Osteoblast (primary cell): ENCODE data around the gene NOVA1. TPM values are rescaled to one million over a fixed set of nuclear protein-coding genes. Genes with fewer than 3 reads are reported as not detected.

Experiments
- DNase-seq: peaks from one replicate; pipeline ENCODE4 v3.0.0; 2011; ENCODE audit warnings: low spot score, mixed read lengths; ENCODE audit not compliant: insufficient read length; ENCODE audit errors: missing footprints
- H2AFZ ChIP-seq: 2 replicates; pipeline ENCODE4 v1.6.0; 2011; ENCODE audit warnings: mild to moderate bottlenecking, low read length
- H3K27ac ChIP-seq: 2 replicates; pipeline ENCODE4 v1.5.1; 2011; ENCODE audit warnings: mild to moderate bottlenecking, low read depth, low read length, moderate library complexity
- H3K27me3 ChIP-seq: 2 replicates; pipeline ENCODE4 v1.6.0; 2012; ENCODE audit warnings: mild to moderate bottlenecking, control low read depth, inconsistent platforms, low read length, moderate library complexity; ENCODE audit not compliant: insufficient read depth
- H3K36me3 ChIP-seq: 2 replicates; pipeline ENCODE4 v1.5.1; 2011; ENCODE audit warnings: mild to moderate bottlenecking, low read length, control low read depth, moderate library complexity; ENCODE audit not compliant: insufficient read depth
- H3K4me1 ChIP-seq: 2 replicates; pipeline ENCODE4 v1.5.1; 2011; ENCODE audit warnings: mild to moderate bottlenecking, low read length, control low read depth, moderate library complexity; ENCODE audit not compliant: insufficient read depth
- H3K4me2 ChIP-seq: 2 replicates; pipeline ENCODE4 v1.6.0; 2011; ENCODE audit warnings: mild to moderate bottlenecking, low read length; ENCODE audit not compliant: insufficient read depth
- H3K4me3 ChIP-seq: fragments of 200-600 bp; sonication (generic); 3 replicates; pipeline ENCODE4 v1.5.1; 2012; ENCODE audit warnings: mild to moderate bottlenecking, low read length, inconsistent platforms; ENCODE audit not compliant: insufficient read depth
- H3K79me2 ChIP-seq: 2 replicates; pipeline ENCODE4 v1.6.0; 2012; ENCODE audit warnings: mild to moderate bottlenecking, low read length, control low read depth, inconsistent platforms; ENCODE audit not compliant: insufficient read depth
- H3K9me3 ChIP-seq: 2 replicates; pipeline ENCODE4 v1.5.1; 2011; ENCODE audit warnings: low read depth, low read length, control low read depth
- H4K20me1 ChIP-seq: 2 replicates; pipeline ENCODE4 v1.6.0; 2012; ENCODE audit warnings: mild to moderate bottlenecking, low read length, control low read depth; ENCODE audit not compliant: insufficient read depth
- total RNA-seq: library from RNA; depleted of rRNA; stranded (reverse); fragments of >200 nt; gene quantifications from 2 replicates; pipeline ENCODE4 v1.2.3, GENCODE V29; 2012
- TF ChIP-seq, protein P1 (sequence below): IDR thresholded peaks from 2 replicates; pipeline ENCODE4 v1.5.1; 2011; ENCODE audit warnings: mild to moderate bottlenecking, low read depth, low read length, moderate library complexity; ENCODE audit errors: extremely low read depth

NOVA1 gene
- total RNA-seq, 1 donor, result 0.36 TPM

- Histone ChIP-seq H3K4me2 (no peak overlapping the region), H3K4me3 (no peak overlapping the region), H3K9me3 (no peaks in the 10 kb centered on the region), H3K27me3 (no peaks in the 10 kb centered on the region), H3K4me1 (no peaks in the 10 kb centered on the region), H3K36me3 (no peaks in the 10 kb centered on the region), H3K27ac (no peak overlapping the region), H3K79me2 (no peaks in the 10 kb centered on the region), H4K20me1 (no peaks in the 10 kb centered on the region), H2AFZ (no peak overlapping the region)
- TF ChIP-seq, protein P1, sequence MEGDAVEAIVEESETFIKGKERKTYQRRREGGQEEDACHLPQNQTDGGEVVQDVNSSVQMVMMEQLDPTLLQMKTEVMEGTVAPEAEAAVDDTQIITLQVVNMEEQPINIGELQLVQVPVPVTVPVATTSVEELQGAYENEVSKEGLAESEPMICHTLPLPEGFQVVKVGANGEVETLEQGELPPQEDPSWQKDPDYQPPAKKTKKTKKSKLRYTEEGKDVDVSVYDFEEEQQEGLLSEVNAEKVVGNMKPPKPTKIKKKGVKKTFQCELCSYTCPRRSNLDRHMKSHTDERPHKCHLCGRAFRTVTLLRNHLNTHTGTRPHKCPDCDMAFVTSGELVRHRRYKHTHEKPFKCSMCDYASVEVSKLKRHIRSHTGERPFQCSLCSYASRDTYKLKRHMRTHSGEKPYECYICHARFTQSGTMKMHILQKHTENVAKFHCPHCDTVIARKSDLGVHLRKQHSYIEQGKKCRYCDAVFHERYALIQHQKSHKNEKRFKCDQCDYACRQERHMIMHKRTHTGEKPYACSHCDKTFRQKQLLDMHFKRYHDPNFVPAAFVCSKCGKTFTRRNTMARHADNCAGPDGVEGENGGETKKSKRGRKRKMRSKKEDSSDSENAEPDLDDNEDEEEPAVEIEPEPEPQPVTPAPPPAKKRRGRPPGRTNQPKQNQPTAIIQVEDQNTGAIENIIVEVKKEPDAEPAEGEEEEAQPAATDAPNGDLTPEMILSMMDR, result no peak
- no peak for DNase-seq
Observed at GRCh38 chr14:26448181-26448855, 149.5 kb downstream of the NOVA1 start.

DNA sequence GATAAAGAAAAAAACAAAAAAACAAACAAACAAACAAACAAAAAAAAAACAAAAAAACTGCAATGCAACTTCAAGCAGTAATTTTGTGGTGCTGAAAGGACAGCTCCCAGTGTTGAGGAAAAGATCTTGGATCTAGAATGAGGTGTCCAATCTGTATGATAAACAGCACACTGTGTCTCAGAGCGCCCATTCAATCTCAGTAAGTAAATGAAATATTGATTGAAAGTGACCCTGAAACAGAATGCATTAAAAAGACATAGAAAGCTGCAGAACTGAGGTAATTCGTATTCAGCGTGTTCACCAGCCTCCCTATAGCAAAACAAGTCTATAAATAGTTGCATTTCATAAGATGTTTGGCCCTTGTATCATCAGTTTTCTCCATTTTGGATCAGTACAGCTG lies 153.0 kb downstream of the NOVA1 start:
- DNase-seq, result no peak

DNA sequence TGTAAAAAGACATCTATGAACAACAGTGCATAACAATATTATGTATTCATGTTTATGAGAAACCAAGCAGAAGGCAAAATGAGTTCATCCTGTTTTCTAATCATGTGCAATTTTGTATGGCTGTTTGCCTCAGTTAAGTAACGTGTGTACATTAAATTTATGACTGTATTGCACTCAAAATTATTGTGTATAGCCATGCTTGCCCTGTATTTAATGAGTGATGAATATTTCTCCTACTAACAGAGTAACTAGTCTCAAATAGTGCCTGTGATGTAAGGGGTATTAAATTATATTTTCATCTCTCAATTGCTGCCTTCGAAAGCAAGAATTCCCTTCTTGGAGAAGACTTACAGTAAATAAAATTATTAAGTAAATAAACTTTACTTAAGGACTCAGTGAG lies 154.2 kb downstream of the NOVA1 start:
- no peak overlapping the region for H3K4me3 ChIP-seq
- H3K27me3 ChIP-seq, result no peaks in the 10 kb centered on the region
- no peaks in the 10 kb centered on the region for H3K36me3 ChIP-seq
- no peaks in the 10 kb centered on the region for H3K4me1 ChIP-seq
- no peak overlapping the region for H2AFZ ChIP-seq
- H3K4me2 ChIP-seq, result no peak overlapping the region
- DNase-seq, result no peak
- no peaks in the 10 kb centered on the region for H3K79me2 ChIP-seq
- H3K9me3 ChIP-seq, result no peaks in the 10 kb centered on the region
- no peak overlapping the region for H3K27ac ChIP-seq
- TF ChIP-seq, protein P1, result no peak
- no peaks in the 10 kb centered on the region for H4K20me1 ChIP-seq

More for the DNA sequence above, 153.0 kb downstream of the NOVA1 start:
- H3K79me2 ChIP-seq, result no peaks in the 10 kb centered on the region
- H3K4me3 ChIP-seq, result no peak overlapping the region
- H3K27me3 ChIP-seq, result no peaks in the 10 kb centered on the region
- no peaks in the 10 kb centered on the region for H3K4me1 ChIP-seq
- no peak overlapping the region for H3K27ac ChIP-seq
- H4K20me1 ChIP-seq, result no peaks in the 10 kb centered on the region
- no peak overlapping the region for H3K4me2 ChIP-seq
- H2AFZ ChIP-seq, result no peak overlapping the region
- H3K36me3 ChIP-seq, result no peaks in the 10 kb centered on the region
- TF ChIP-seq, protein P1, result no peak
- H3K9me3 ChIP-seq, result no peaks in the 10 kb centered on the region

- Histone ChIP-seq H3K79me2 (no peaks in the 10 kb centered on the region), H3K27me3 (no peaks in the 10 kb centered on the region)
- TF ChIP-seq, protein P1, result no peak
Observed at GRCh38 chr14:26429205-26429604, 168.6 kb downstream of the NOVA1 start.

More at GRCh38 chr14:26429205-26429604, 168.6 kb downstream of the NOVA1 start:
- H3K27ac ChIP-seq, result no peak overlapping the region
- no peaks in the 10 kb centered on the region for H3K9me3 ChIP-seq
- no peak overlapping the region for H3K4me2 ChIP-seq
- no peaks in the 10 kb centered on the region for H3K36me3 ChIP-seq
- no peaks in the 10 kb centered on the region for H4K20me1 ChIP-seq
- no peak overlapping the region for H2AFZ ChIP-seq
- H3K4me3 ChIP-seq, result no peak overlapping the region
- peak; percentile 10 for DNase-seq
- H3K4me1 ChIP-seq, result no peaks in the 10 kb centered on the region
